Stimulated activated CD4-positive, alpha-beta T cell treated with anti-CD3 and anti-CD28 coated beads, TNF-alpha, amount 100 ng/mL, for 4 hours (primary cell): ENCODE data around the gene SDHB.

Source experiments
- DNase-seq, 3 experiments: peaks; one replicate each; pipeline ENCODE4 v3.0.0-alpha.2; 2020; ENCODE audit warnings: low read depth in 3 of 3

Gene SDHB

GRCh38 chr1:16986560-16986959 lies 67.3 kb downstream of the SDHB start:
- DNase-seq: no peak

GRCh38 chr1:16986113-16986512 lies 67.7 kb downstream of the SDHB start:
- no peak for DNase-seq

GRCh38 chr1:16984717-16985116 lies 69.1 kb downstream of the SDHB start:
- no peak for DNase-seq

GRCh38 chr1:16983649-16984048 lies 70.2 kb downstream of the SDHB start:
- DNase-seq: no peak

- DNase-seq: no peak
Measured at GRCh38 chr1:16982902-16983301, 70.9 kb downstream of the SDHB start.

- DNase-seq: no peak
Measured at GRCh38 chr1:16981269-16981849, 72.5 kb downstream of the SDHB start.

GRCh38 chr1:16980473-16981268 lies 73.2 kb downstream of the SDHB start, which contains the start of gene MFAP2:
MFAP2 (minus strand) TSS chr1:16980620; CDS start chr1:16978273, 2,347 bp downstream.
- no peak for DNase-seq

GRCh38 chr1:16979475-16980327 lies 74.1 kb downstream of the SDHB start:
- DNase-seq: no peak

- DNase-seq: no peak
Measured at GRCh38 chr1:16978567-16979474, 75.0 kb downstream of the SDHB start.

- no peak for DNase-seq
Measured at GRCh38 chr1:16978139-16978538, 75.7 kb downstream of the SDHB start.

GRCh38 chr1:16977377-16977776 lies 76.5 kb downstream of the SDHB start:
- no peak for DNase-seq

- no peak for DNase-seq
Measured at GRCh38 chr1:16976966-16977365, 76.9 kb downstream of the SDHB start.

GRCh38 chr1:16975838-16976237 lies 78.0 kb downstream of the SDHB start:
- no peak for DNase-seq

GRCh38 chr1:16975211-16975610 lies 78.6 kb downstream of the SDHB start:
- no peak for DNase-seq

GRCh38 chr1:16973215-16973614 lies 80.6 kb downstream of the SDHB start:
- no peak for DNase-seq

GRCh38 chr1:16972189-16972895 lies 81.5 kb downstream of the SDHB start:
- no peak for DNase-seq

- no peak for DNase-seq
Measured at GRCh38 chr1:16971341-16972188, 82.3 kb downstream of the SDHB start.

- no peak for DNase-seq
Measured at GRCh38 chr1:16970132-16970910, 83.5 kb downstream of the SDHB start.

- no peak for DNase-seq
Measured at GRCh38 chr1:16969651-16970050, 84.2 kb downstream of the SDHB start.
